Muscle layer of duodenum (tissue), 2 donors: Measurements from ENCODE around the gene ITSN2.

ENCODE experiments used
- H3K27ac ChIP-seq: one replicate; pipeline ENCODE4 v1.7.0; 2013; ENCODE audit warnings: mild to moderate bottlenecking, low read length
- H3K27me3 ChIP-seq: one replicate; pipeline ENCODE4 v1.7.0; 2013; ENCODE audit warnings: low read depth, mild to moderate bottlenecking, control low read depth, low read length
- H3K36me3 ChIP-seq, 2 donors: one replicate each; pipeline ENCODE4 v1.7.0; 2013; ENCODE audit warnings: low read length in 2 of 2, control low read depth in 1 of 2, mild to moderate bottlenecking in 1 of 2; ENCODE audit not compliant: insufficient read depth in 2 of 2, control insufficient read depth in 1 of 2
- H3K4me1 ChIP-seq, 2 donors: one replicate each; pipeline ENCODE4 v1.7.0; 2013; ENCODE audit warnings: low read length in 2 of 2, mild to moderate bottlenecking in 2 of 2, control low read depth in 1 of 2, moderate library complexity in 1 of 2; ENCODE audit not compliant: insufficient read depth in 2 of 2, control insufficient read depth in 1 of 2
- H3K4me3 ChIP-seq, 2 donors: one replicate each; pipeline ENCODE4 v1.7.0; 2013; ENCODE audit warnings: low read length in 2 of 2, low read depth in 1 of 2, mild to moderate bottlenecking in 1 of 2
- H3K9me3 ChIP-seq, 2 donors: one replicate each; pipeline ENCODE4 v1.7.0; 2013; ENCODE audit warnings: low read length in 2 of 2, control low read depth in 1 of 2, mild to moderate bottlenecking in 1 of 2; ENCODE audit not compliant: control insufficient read depth in 1 of 2
- donor health status: healthy.

ITSN2 gene

DNA sequence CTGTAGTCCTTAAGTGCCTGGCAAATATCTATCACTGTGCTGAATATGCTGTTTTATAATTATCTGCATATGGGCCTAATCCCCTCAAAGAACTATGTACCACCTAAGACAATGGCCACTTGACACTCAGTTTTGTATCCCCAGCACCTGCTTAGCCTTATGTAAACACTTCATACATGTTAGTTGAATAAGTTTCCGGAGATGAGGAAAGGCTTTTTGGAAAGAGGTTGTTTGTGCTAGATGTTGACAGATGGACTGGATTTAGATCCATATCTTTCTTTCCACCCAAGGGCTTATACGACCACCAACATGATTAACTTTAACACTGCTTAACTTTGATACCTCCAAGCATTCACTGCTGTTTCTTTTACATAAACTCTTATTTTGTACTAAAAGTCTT lies 122.2 kb downstream of the ITSN2 start:
- no peaks in the 10 kb centered on the region for H3K9me3 ChIP-seq

DNA sequence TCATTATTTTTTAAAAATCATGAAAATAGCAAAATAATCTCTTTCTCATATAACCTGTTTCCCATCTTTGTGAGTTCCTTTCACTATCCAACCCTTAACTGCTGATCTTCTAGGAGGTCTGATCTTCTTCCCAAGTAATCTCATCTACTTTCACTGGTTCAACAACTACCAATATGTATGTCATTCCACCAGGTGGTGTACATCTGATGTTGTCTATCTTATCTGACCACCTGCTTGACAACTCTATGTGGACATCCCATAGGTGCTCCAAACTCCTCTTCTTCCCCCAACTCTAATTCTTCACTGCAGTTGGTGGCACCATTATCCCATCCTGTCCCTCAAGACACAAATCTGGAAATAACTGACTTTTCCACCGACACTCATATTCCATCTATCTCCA lies 123.0 kb downstream of the ITSN2 start:
- Histone ChIP-seq H3K36me3 (peaks cover 0 to 3% of the 10 kb centered on the region in 2 donors), H3K4me3 (no peak overlapping the region), H3K27ac (no peak overlapping the region), H3K4me1 (no peaks in the 10 kb centered on the region), H3K9me3 (no peaks in the 10 kb centered on the region), H3K27me3 (no peaks in the 10 kb centered on the region)

More for the DNA sequence above, 122.2 kb downstream of the ITSN2 start:
- H3K27me3 ChIP-seq, result no peaks in the 10 kb centered on the region
- no peaks in the 10 kb centered on the region for H3K4me1 ChIP-seq
- H3K36me3 ChIP-seq, result peaks cover 3 to 8% of the 10 kb centered on the region in 2 donors
- H3K27ac ChIP-seq, result no peak overlapping the region
- H3K4me3 ChIP-seq, result no peak overlapping the region

DNA sequence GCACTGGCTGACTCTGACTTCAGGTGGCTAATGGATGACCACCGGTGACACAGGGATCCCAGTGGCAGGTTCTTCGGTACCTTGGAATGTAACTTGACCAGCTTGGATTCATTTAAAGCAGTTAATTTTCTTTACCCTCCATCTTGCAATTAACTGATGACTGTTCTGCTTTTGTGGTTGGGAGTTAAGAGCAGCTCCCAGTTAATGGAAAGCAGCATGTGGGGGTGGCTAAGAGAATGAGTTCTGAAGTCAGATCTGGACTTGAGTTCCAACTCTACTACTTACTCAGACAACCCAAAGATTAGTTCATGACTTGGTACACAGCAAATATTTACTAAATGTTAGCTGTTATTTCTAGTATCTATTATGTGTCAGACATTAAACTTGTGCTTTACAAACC lies 127.0 kb downstream of the ITSN2 start:
- Histone ChIP-seq H3K9me3 (no peaks in the 10 kb centered on the region), H3K27ac (no peak overlapping the region), H3K4me1 (no peaks in the 10 kb centered on the region), H3K36me3 (peaks cover 0 to 5% of the 10 kb centered on the region in 2 donors), H3K4me3 (no peak overlapping the region), H3K27me3 (no peaks in the 10 kb centered on the region)

DNA sequence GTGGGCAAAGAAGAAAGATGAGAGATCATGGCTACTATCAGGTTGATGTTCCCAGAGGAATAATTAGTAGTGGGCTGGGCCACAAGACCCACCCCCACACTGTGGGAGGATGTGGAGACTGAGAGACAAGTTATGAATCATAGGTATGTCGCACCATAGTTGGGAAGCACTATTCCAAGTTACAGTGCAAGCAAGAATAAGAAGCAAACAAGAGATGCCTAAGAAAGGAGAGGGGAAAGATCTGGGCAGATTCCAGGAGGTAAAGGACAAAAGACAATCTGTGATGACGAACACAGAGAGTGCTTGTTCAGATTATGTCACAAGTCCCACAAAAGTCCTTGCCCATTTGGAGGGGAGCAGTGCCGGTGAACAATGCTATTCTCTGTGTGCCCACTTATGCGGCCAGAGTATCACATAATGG lies 128.9 kb downstream of the ITSN2 start:
- Histone ChIP-seq H3K27me3 (no peaks in the 10 kb centered on the region), H3K27ac (no peak overlapping the region), H3K9me3 (no peaks in the 10 kb centered on the region), H3K4me3 (no peak overlapping the region), H3K4me1 (no peaks in the 10 kb centered on the region), H3K36me3 (peaks cover 0 to 5% of the 10 kb centered on the region in 2 donors)

DNA sequence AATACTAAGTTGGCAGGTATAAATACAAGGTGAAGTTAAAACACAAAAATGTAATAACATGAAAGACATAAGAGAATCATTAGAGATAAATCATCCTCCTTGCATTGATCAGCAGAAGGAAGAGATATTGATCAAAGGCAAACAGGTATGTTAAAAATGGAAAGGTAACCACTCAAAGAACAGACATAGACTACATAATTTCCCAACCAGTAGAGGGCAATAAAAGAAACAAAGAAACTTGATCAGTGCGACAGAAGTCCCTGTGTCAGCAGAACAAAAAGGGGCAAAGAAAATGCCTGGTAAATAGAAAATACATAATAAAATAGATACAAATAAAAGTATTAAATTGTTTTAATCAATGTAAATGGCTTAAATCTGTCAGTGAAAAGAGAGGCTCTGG lies 131.9 kb downstream of the ITSN2 start:
- H3K36me3 ChIP-seq, result peaks cover 5 to 12% of the 10 kb centered on the region in 2 donors
- no peaks in the 10 kb centered on the region for H3K27me3 ChIP-seq
- no peaks in the 10 kb centered on the region for H3K4me1 ChIP-seq
- H3K27ac ChIP-seq, result no peak overlapping the region
- H3K4me3 ChIP-seq, result no peak overlapping the region
- H3K9me3 ChIP-seq, result no peaks in the 10 kb centered on the region

DNA sequence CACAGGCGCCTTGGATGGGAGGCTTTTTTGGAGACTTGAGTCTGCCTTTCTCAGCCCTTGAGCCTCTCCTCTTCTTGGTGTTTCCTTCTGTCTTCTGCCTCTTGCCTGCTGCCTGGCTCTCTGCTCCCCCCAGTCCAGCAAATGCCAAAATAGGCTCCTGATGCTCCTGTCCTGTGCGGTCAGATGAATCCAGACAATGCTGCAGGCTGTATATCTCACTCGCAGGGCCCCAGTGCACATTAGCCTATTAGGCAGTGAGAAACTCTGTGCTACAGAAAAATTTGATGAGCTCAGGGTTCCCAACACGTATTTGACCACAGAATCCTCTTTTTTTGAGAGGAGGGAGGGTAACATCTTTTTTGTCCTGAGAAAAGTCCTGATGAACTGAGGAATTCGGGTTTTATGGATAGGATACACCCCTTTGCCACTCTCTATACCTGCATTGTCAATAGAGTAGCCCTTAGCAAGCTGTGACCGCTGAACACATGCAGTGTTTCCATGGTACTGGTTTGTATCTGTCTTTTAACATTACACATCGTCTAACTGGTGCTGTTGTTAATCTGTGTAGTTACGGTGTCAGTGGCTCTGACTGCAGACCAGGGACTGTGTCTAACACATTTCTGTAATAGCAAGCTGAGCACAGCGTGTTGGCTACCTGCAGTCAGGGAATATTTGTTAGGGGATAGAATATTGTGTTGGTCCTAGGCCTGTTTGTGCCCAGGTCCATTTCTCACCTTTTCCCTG lies 134.7 kb downstream of the ITSN2 start:
- H3K36me3 ChIP-seq, result peaks cover 5 to 12% of the 10 kb centered on the region in 2 donors

DNA sequence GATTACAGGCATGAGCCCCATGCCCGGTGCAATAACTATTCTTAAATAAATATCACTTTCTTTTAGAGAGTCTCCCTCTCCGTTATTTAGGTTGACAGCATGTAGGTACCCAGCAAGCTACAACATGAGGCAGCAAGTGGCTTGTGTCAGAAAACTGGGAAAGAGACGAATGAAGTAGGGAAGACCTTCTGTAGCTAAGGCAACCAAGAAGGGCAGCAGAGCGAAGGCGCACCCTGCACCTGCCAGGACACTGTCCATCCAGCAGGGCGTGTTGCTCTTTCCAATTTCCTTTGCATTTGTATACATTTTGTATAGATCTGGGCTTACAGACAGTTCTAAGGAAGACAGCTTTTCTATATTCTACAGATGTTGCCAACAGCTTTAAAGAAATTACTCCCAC lies 137.4 kb downstream of the ITSN2 start:
- no peak overlapping the region for H3K4me3 ChIP-seq
- no peaks in the 10 kb centered on the region for H3K4me1 ChIP-seq
- H3K27me3 ChIP-seq, result no peaks in the 10 kb centered on the region
- H3K36me3 ChIP-seq, result peaks cover 25 to 37% of the 10 kb centered on the region in 2 donors
- H3K9me3 ChIP-seq, result no peaks in the 10 kb centered on the region
- H3K27ac ChIP-seq, result no peak overlapping the region

More for the DNA sequence above, 134.7 kb downstream of the ITSN2 start:
- Histone ChIP-seq H3K27me3 (no peaks in the 10 kb centered on the region), H3K9me3 (no peaks in the 10 kb centered on the region), H3K27ac (no peak overlapping the region), H3K4me1 (no peaks in the 10 kb centered on the region), H3K4me3 (no peak overlapping the region)

DNA sequence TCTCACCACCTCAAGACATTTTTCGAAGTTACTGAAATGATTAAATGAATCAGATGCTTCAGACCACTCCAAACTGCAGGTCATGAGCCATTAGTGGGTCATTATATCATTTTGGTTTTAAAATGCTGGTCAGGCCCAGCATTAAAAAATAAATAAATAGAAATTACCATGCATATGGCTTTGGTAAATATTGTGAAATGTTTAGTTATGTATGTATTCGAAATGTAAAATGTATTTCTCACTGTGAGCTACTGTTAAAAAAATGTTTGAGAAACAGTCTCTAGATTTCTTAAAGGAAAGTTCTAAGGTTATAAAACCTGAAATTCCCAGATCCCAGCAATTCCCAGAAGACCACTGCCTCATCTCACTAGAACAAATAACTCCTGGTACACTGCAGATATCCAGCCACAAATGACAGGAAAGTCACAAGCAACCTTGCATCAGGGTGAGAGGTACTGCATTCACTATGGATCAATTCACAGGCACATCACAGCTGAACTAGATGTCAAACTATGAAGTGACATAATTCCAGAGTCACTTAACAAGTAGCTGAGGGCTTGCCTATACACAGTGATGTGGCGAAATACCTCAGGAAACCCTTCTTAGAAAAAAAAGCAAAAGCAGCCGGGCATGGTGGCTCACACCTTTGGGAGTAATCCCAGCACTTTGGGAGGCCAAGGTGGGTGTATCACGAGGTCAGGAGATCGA lies 138.8 kb downstream of the ITSN2 start:
- H3K9me3 ChIP-seq, result no peaks in the 10 kb centered on the region
- H3K36me3 ChIP-seq, result peaks cover 29 to 45% of the 10 kb centered on the region in 2 donors
- no peak overlapping the region for H3K4me3 ChIP-seq
- no peaks in the 10 kb centered on the region for H3K4me1 ChIP-seq
- no peaks in the 10 kb centered on the region for H3K27me3 ChIP-seq
- no peak overlapping the region for H3K27ac ChIP-seq

DNA sequence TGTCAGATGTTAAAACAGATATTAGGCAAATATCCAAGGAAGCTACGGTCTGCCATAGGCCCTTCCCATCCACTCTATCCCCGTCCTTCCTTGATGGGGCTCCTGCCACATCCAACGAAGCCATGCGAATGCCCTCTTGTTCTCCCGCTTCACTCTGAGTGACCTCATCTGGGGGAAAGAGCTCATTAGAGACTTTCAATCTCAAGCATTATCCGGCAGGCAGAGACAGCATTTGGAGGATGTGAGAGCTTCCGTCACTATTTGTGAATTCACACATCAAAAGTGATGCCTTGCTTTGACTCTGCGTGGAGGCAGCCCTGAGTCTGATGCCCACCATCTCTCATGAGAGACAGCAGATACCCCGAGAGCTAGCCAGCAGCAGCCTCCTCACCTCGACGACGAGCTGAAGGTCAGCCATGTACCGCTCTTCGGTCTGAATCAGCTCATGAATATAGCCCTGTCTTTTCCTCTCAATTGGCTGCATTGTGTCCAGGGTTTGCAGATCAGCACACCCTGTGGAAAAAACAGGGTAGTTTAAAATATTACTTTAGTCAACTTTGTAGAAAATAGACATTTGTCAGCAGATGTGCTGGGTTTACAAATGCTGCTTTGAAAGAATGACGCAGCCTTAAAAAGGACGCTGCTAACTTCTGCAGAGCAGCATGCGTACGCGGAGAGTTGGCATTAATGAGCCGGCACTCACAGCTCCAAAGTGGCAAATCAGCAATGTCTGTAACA lies 139.6 kb downstream of the ITSN2 start:
- Histone ChIP-seq H3K36me3 (peaks cover 34 to 47% of the 10 kb centered on the region in 2 donors), H3K27ac (no peak overlapping the region), H3K4me1 (no peaks in the 10 kb centered on the region), H3K4me3 (no peak overlapping the region), H3K9me3 (no peaks in the 10 kb centered on the region), H3K27me3 (no peaks in the 10 kb centered on the region)

DNA sequence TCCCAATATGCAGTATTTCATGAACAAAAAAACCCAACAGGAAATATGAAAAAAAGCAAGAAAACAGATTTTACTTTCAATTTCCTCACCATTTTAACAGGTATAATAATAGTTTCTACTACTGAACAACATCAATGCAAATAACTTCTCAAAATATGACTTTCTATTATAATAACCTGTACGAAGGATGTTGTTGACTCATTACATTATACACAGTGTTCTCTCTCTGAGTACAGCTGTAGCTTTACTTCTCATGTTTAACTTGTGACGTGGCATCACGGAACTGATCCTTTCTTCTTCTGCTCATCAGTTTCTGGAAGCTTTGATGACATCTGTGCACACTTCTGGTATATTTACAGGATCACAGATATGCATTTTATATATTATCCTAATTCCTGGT lies 145.5 kb downstream of the ITSN2 start:
- Histone ChIP-seq H3K4me1 (no peaks in the 10 kb centered on the region), H3K4me3 (no peak overlapping the region), H3K9me3 (no peaks in the 10 kb centered on the region), H3K36me3 (peaks cover 49 to 68% of the 10 kb centered on the region in 2 donors), H3K27me3 (no peaks in the 10 kb centered on the region), H3K27ac (no peak overlapping the region)

DNA sequence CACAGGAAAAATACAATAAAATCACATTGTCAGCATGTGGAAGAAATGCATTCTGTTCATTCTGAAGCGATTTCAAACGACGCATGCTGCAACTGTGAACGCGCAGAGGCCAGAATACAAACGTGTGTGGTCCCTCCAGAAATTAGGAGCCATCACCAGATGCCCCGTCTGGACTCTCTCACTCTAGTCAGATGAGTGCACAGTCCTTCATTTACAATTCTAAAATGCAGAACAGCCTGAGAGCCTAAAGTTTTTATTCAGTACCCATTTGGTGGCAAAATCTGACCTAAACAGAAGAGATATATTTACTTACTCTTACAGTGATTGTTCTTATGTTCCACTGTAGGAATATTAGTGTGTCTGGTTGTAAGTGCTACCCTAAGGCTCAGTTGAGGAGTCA lies 148.9 kb downstream of the ITSN2 start:
- Histone ChIP-seq H3K27ac (no peak overlapping the region), H3K9me3 (no peaks in the 10 kb centered on the region), H3K36me3 (peaks cover 47 to 74% of the 10 kb centered on the region in 2 donors), H3K27me3 (no peaks in the 10 kb centered on the region), H3K4me3 (no peak overlapping the region), H3K4me1 (no peaks in the 10 kb centered on the region)
